A673 (cell line): ENCODE measurements around the gene FYCO1. TPM values are rescaled to one million over a fixed set of nuclear protein-coding genes. Genes with fewer than 3 reads are reported as not detected.

ENCODE experiments used
- BruUV-seq: library from RNA; stranded (reverse); fragments of 400-500 nt; replicated peaks from 2 replicates; lab custom pipeline; 2021; lab: Mats Ljungman, UMichigan
- CTCF ChIA-PET: fragments of 300-600 bp; sonication (Branson Sonifier 250); formaldehyde crosslinking; loops from one replicate; lab custom pipeline; 2022; ENCODE audit warnings: antibody characterized with exemption; lab: Charles Lee
- POLR2A ChIA-PET: fragments of 300-600 bp; sonication (Branson Sonifier 250); formaldehyde crosslinking; loops from one replicate; lab custom pipeline; 2022; ENCODE audit warnings: antibody characterized with exemption; ENCODE audit not compliant: low non-redundant PET; lab: Charles Lee
- DNase-seq: peaks from one replicate; pipeline ENCODE4 v3.0.0-alpha.2; 2015; ENCODE audit warnings: low spot score
- H3K27ac ChIP-seq: fragments of 200-600 bp; sonication (generic); 2 replicates; pipeline ENCODE4 v1.5.1; 2016; ENCODE audit warnings: mixed run types, low read depth, mild to moderate bottlenecking, mixed read lengths, antibody characterized with exemption, low read length; ENCODE audit not compliant: poor library complexity, severe bottlenecking
- H3K27me3 ChIP-seq: fragments of 200-600 bp; sonication (generic); replicated peaks from 2 replicates; pipeline ENCODE4 v1.6.1; 2017; ENCODE audit warnings: mixed run types, low read depth, mild to moderate bottlenecking, mixed read lengths, antibody characterized with exemption, low read length; ENCODE audit not compliant: insufficient read depth, poor library complexity
- H3K36me3 ChIP-seq: fragments of 200-600 bp; sonication (generic); 2 replicates; pipeline ENCODE4 v1.6.1; 2016; ENCODE audit warnings: mixed run types, mild to moderate bottlenecking, mixed read lengths, antibody characterized with exemption, low read length; ENCODE audit not compliant: insufficient read depth, poor library complexity, severe bottlenecking
- H3K4me1 ChIP-seq: fragments of 200-600 bp; sonication (generic); 2 replicates; pipeline ENCODE4 v1.6.1; 2017; ENCODE audit warnings: mixed run types, mild to moderate bottlenecking, mixed read lengths, antibody characterized with exemption, low read length; ENCODE audit not compliant: insufficient read depth, poor library complexity, severe bottlenecking
- H3K4me3 ChIP-seq: fragments of 200-600 bp; sonication (generic); 2 replicates; pipeline ENCODE4 v1.5.1; 2016; ENCODE audit warnings: low read depth, mixed run types, mild to moderate bottlenecking, mixed read lengths, low read length; ENCODE audit not compliant: poor library complexity, severe bottlenecking
- H3K9me3 ChIP-seq: fragments of 200-600 bp; sonication (generic); 2 replicates; pipeline ENCODE4 v1.6.1; 2016; ENCODE audit warnings: mixed run types, low read depth, mild to moderate bottlenecking, mixed read lengths, antibody characterized with exemption, low read length; ENCODE audit not compliant: poor library complexity, severe bottlenecking
- EZH2 ChIP-seq: fragments of 200-600 bp; sonication (generic); IDR thresholded peaks from 2 replicates; pipeline ENCODE4 v1.6.1; 2017; ENCODE audit warnings: borderline replicate concordance, low read depth, mild to moderate bottlenecking, mixed read lengths, antibody characterized with exemption, low read length; ENCODE audit not compliant: poor library complexity, severe bottlenecking
- intact Hi-C: fragments of 100-400 bp; cut with micrococcal nuclease; formaldehyde crosslinking; loops from one replicate; pipeline ENCODE4 v1.10.0; 2022; ENCODE audit not compliant: unreplicated experiment
- total RNA-seq: library from RNA; stranded (reverse); gene quantifications from 2 replicates; pipeline ENCODE4 v1.2.3, GENCODE V29; 2021
- TF ChIP-seq, protein P1 (sequence below): fragments of 300-800, 200-600 bp; sonication (generic); conservative IDR thresholded peaks from 2 replicates; pipeline ENCODE4 v1.5.1; 2017; ENCODE audit warnings: low read depth, mild to moderate bottlenecking, antibody characterized with exemption, low read length, moderate library complexity, mixed read lengths

FYCO1 gene
- total RNA-seq, 1 experiment from 2014 or later: 7.4 TPM

DNA sequence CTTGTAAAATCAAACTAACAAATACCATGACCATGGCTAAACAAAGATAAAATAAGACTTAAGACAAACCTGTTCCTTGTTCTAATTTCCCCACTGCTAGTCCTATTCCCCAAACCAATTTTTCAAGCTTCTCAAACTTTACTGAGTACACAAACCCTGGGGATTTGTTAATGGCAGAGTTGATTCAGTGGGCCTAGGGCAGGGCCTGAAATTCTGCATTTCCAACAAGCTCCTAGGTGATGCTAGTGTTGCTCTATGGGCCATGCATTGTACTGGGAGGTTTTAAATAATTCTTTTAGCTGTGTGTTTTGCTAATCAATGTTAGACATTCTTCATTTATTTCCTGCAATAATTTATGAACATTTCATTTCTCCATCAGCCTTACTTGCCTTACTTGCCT lies 122.6 kb downstream of the FYCO1 start:
- no peaks in the 10 kb centered on the region for H3K27me3 ChIP-seq
- ChIA-PET POLR2A (no interaction called here), CTCF (no interaction called here)
- no peak overlapping the region for H3K27ac ChIP-seq
- no peaks in the 10 kb centered on the region for H3K4me1 ChIP-seq
- no peak overlapping the region for H3K4me3 ChIP-seq
- no peak for DNase-seq
- intact Hi-C loops: no loop called here
- TF ChIP-seq EZH2: no peak
- TF ChIP-seq, protein P1, sequence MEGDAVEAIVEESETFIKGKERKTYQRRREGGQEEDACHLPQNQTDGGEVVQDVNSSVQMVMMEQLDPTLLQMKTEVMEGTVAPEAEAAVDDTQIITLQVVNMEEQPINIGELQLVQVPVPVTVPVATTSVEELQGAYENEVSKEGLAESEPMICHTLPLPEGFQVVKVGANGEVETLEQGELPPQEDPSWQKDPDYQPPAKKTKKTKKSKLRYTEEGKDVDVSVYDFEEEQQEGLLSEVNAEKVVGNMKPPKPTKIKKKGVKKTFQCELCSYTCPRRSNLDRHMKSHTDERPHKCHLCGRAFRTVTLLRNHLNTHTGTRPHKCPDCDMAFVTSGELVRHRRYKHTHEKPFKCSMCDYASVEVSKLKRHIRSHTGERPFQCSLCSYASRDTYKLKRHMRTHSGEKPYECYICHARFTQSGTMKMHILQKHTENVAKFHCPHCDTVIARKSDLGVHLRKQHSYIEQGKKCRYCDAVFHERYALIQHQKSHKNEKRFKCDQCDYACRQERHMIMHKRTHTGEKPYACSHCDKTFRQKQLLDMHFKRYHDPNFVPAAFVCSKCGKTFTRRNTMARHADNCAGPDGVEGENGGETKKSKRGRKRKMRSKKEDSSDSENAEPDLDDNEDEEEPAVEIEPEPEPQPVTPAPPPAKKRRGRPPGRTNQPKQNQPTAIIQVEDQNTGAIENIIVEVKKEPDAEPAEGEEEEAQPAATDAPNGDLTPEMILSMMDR: no peak
- H3K36me3 ChIP-seq: no peaks in the 10 kb centered on the region
- H3K9me3 ChIP-seq: no peaks in the 10 kb centered on the region
- BruUV-seq: no TSS peak

DNA sequence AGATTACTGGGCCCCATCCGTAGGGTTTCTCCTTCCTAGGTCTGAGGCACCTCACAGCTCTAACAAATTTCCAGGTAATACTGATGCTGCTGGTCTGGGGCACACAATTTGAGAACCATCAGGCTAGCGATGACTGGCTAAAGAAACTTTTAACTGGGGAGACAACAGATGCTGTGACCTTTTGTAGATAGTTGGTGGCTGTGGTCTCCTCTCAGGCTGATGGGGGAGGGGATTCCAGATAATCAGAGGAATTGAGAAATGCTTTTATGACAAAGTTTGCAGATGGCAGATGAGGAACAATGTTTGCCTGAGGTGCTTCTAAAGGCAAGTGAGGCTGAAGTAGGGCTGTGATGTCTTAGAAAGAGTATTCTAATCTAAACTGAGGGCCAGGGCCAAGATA lies 123.1 kb downstream of the FYCO1 start:
- H3K4me3 ChIP-seq: no peak overlapping the region
- CTCF ChIA-PET: no interaction called here
- intact Hi-C loops: no loop called here
- H3K27ac ChIP-seq: no peak overlapping the region
- BruUV-seq: no TSS peak
- TF ChIP-seq EZH2: no peak
- TF ChIP-seq, protein P1: no peak
- no peaks in the 10 kb centered on the region for H3K36me3 ChIP-seq
- H3K27me3 ChIP-seq: no peaks in the 10 kb centered on the region
- DNase-seq: no peak
- POLR2A ChIA-PET: no interaction called here
- H3K4me1 ChIP-seq: no peaks in the 10 kb centered on the region
- H3K9me3 ChIP-seq: no peaks in the 10 kb centered on the region

DNA sequence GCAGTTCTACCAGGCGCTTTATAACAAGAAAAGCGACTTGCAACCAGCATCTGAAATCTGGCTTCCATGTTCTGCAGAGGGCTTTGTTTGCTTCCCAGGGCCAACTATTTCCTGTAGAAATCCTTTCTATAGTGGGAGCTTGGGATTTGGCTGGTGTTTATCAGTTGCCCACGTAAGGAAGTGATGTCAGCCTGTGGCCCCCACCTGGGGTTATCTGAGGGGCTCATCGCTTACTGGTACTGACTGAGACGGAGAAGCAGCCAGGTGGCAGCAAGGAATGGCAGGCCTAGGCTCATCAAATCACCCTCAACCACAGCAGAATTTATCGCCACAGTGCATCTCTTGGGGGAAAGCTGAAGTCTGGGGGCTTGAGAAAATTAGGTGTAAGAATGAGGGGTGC lies 123.8 kb downstream of the FYCO1 start:
- H3K27me3 ChIP-seq: no peaks in the 10 kb centered on the region
- no peak overlapping the region for H3K27ac ChIP-seq
- TF ChIP-seq, protein P1: no peak
- TF ChIP-seq EZH2: no peak
- no peaks in the 10 kb centered on the region for H3K36me3 ChIP-seq
- DNase-seq: no peak
- intact Hi-C loops: no loop called here
- ChIA-PET CTCF (no interaction called here), POLR2A (no interaction called here)
- H3K4me1 ChIP-seq: no peaks in the 10 kb centered on the region
- H3K9me3 ChIP-seq: no peaks in the 10 kb centered on the region
- no TSS peak for BruUV-seq
- no peak overlapping the region for H3K4me3 ChIP-seq
